Suprapubic skin (tissue), 4 donors: ENCODE results near the gene ASZ1. TPM values are rescaled to one million over a fixed set of nuclear protein-coding genes. Genes with fewer than 3 reads are reported as not detected.

Experiments
- DNase-seq, 2 donors: peaks; one replicate each; pipeline ENCODE4 v3.0.0-alpha.2; 2019; ENCODE audit warnings: low spot score in 2 of 2
- H3K27ac ChIP-seq: fragments of 200-600 bp; sonication (generic); one replicate; pipeline ENCODE4 v1.5.1; 2019
- H3K27me3 ChIP-seq: fragments of 200-600 bp; sonication (generic); one replicate; pipeline ENCODE4 v1.5.1; 2019
- H3K36me3 ChIP-seq: fragments of 200-600 bp; sonication (generic); one replicate; pipeline ENCODE4 v1.5.1; 2019
- H3K4me1 ChIP-seq: fragments of 200-600 bp; sonication (generic); one replicate; pipeline ENCODE4 v1.5.1; 2019
- H3K4me3 ChIP-seq: fragments of 200-600 bp; sonication (generic); one replicate; pipeline ENCODE4 v1.5.1; 2019; ENCODE audit warnings: mild to moderate bottlenecking
- H3K9me3 ChIP-seq: fragments of 200-600 bp; sonication (generic); one replicate; pipeline ENCODE4 v1.5.1; 2019
- CTCF ChIP-seq, 2 donors: fragments of 200-600 bp in 1 of 2; fragments of 450-650 bp in 1 of 2; sonication (generic) in 1 of 2; IDR thresholded peaks; one replicate each; pipeline ENCODE4 v1.5.1; 2016 to 2019; ENCODE audit warnings: antibody characterized with exemption in 2 of 2, mild to moderate bottlenecking in 1 of 2, moderate library complexity in 1 of 2
- EP300 ChIP-seq: sonication (generic); formaldehyde crosslinking; IDR thresholded peaks from one replicate; pipeline ENCODE4 v1.6.1; 2017; ENCODE audit warnings: antibody characterized with exemption
- POLR2A ChIP-seq, 2 donors: fragments of 450-650 bp; IDR thresholded peaks; one replicate each; pipeline ENCODE4 v1.6.1; 2017; ENCODE audit warnings: antibody characterized with exemption in 2 of 2, mild to moderate bottlenecking in 2 of 2, moderate library complexity in 2 of 2
- POLR2AphosphoS5 ChIP-seq, 3 donors: sonication (generic); formaldehyde crosslinking; IDR thresholded peaks; one replicate each; pipeline ENCODE4 v1.6.1; 2017; ENCODE audit warnings: antibody characterized with exemption in 3 of 3
- total RNA-seq, 4 donors: library from RNA; depleted of rRNA; stranded (reverse); fragments of >200 nt; gene quantifications; one replicate each; pipeline ENCODE4 v1.1.0, GENCODE V29; 2016

Gene ASZ1
- total RNA-seq, 4 donors from 2014 or later = not detected

DNA sequence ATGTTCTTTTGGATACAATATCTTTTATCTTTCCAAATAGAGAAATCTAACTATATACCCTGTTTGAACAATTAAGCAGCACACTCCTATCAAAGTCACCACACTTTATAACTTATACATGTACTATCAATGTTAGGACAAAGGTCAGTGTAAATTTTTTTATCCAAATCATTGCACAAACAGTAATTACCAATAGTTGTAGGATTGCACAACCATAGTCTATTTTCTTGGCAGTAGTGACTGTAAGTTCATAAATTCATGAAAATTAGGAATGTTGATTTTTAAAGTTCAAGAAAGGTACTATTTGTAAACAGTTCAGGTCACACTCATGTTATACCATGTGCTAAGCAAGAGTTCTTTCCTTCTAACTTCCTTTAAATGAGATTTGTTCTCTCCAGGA lies 113.7 kb downstream of the ASZ1 start:
- no peaks in the 10 kb centered on the region for H3K4me1 ChIP-seq
- H3K9me3 ChIP-seq = no peaks in the 10 kb centered on the region
- H3K4me3 ChIP-seq = no peak overlapping the region
- H3K27me3 ChIP-seq = no peaks in the 10 kb centered on the region
- TF ChIP-seq EP300 (no peak), CTCF (IDR thresholded peaks at IDR 0.05) (no peak), POLR2AphosphoS5 (IDR thresholded peaks at IDR 0.05) (no peak), POLR2A (IDR thresholded peaks at IDR 0.05) (no peak)
- no peaks in the 10 kb centered on the region for H3K36me3 ChIP-seq
- no peak for DNase-seq
- no peak overlapping the region for H3K27ac ChIP-seq

Other genes starting within 250 kb of the ASZ1 start
- under 1 TPM in 2 of 4 donors, not detected in 2; 0.68 to 0.99 TPM for gene WNT2, start 104.4 kb downstream of the ASZ1 start, total RNA-seq
- gene CFTR, start 52.5 kb upstream of the ASZ1 start, total RNA-seq = 10 to 100 TPM in 2 of 4 donors, 1 to 10 TPM in 2; 3.4 to 13.5 (median 7.1) TPM